HEK293T (cell line): ENCODE data around the gene SLC6A6.

ENCODE experiments used
- CTCF ChIA-PET: fragments of 350-600 bp; formaldehyde crosslinking; extraction: SDS; loops from one replicate; lab custom pipeline; 2021; ENCODE audit warnings: antibody characterized with exemption, inconsistent platforms; lab: Yijun Ruan, JAX
- POLR2A ChIA-PET: fragments of 350-600 bp; formaldehyde crosslinking; extraction: SDS; loops from one replicate; lab custom pipeline; 2020; ENCODE audit warnings: antibody characterized with exemption, inconsistent platforms; lab: Yijun Ruan, JAX
- DNase-seq: peaks from one replicate; pipeline ENCODE4 v3.0.0; 2012; ENCODE audit warnings: mixed read lengths; ENCODE audit errors: extremely low spot score
- ARNT ChIP-seq: fragments of 450-650 bp; IDR thresholded peaks from 2 replicates; pipeline ENCODE4 v1.6.1; 2017; ENCODE audit warnings: mild to moderate bottlenecking
- BHLHE40 ChIP-seq: fragments of 450-650 bp; IDR thresholded peaks from 2 replicates; pipeline ENCODE4 v1.6.1; 2016; ENCODE audit warnings: mild to moderate bottlenecking, moderate library complexity, borderline replicate concordance
- CTBP1 ChIP-seq: fragments of 450-650 bp; IDR thresholded peaks from 2 replicates; pipeline ENCODE4 v1.6.1; 2016; ENCODE audit warnings: borderline replicate concordance
- ELF4 ChIP-seq: fragments of 450-650 bp; IDR thresholded peaks from 2 replicates; pipeline ENCODE4 v1.6.1; 2017; ENCODE audit warnings: antibody characterized with exemption
- FOXA1 ChIP-seq: fragments of 450-650 bp; IDR thresholded peaks from 2 replicates; pipeline ENCODE4 v1.6.1; 2016; ENCODE audit warnings: mild to moderate bottlenecking
- FOXK2 ChIP-seq: fragments of 450-650 bp; IDR thresholded peaks from 2 replicates; pipeline ENCODE4 v1.6.1; 2016; ENCODE audit warnings: mild to moderate bottlenecking
- FOXM1 ChIP-seq: fragments of 450-650 bp; IDR thresholded peaks from 2 replicates; pipeline ENCODE4 v1.6.1; 2017; ENCODE audit warnings: mild to moderate bottlenecking, borderline replicate concordance
- HDGF ChIP-seq: fragments of 450-650 bp; IDR thresholded peaks from 2 replicates; pipeline ENCODE4 v1.6.1; 2017; ENCODE audit warnings: antibody characterized with exemption, borderline replicate concordance
- L3MBTL2 ChIP-seq: fragments of 450-650 bp; conservative IDR thresholded peaks from 2 replicates; pipeline ENCODE4 v1.6.1; 2016; ENCODE audit warnings: mild to moderate bottlenecking
- LEF1 ChIP-seq: fragments of 450-650 bp; IDR thresholded peaks from 2 replicates; pipeline ENCODE4 v1.6.1; 2017; ENCODE audit warnings: mild to moderate bottlenecking, borderline replicate concordance
- NFRKB ChIP-seq: fragments of 450-650 bp; IDR thresholded peaks from 2 replicates; pipeline ENCODE4 v1.6.1; 2016; ENCODE audit warnings: mild to moderate bottlenecking, moderate library complexity
- SP1 ChIP-seq: fragments of 450-650 bp; IDR thresholded peaks from 2 replicates; pipeline ENCODE4 v1.6.1; 2017
- SUZ12 ChIP-seq: fragments of 450-650 bp; IDR thresholded peaks from 2 replicates; pipeline ENCODE4 v1.6.1; 2016; ENCODE audit warnings: mild to moderate bottlenecking
- TARDBP ChIP-seq: fragments of 450-650 bp; IDR thresholded peaks from 2 replicates; pipeline ENCODE4 v1.6.1; 2016
- ZNF384 ChIP-seq: fragments of 450-650 bp; IDR thresholded peaks from 2 replicates; pipeline ENCODE4 v1.6.1; 2016
- TF ChIP-seq, protein P1 (sequence below): fragments of 450-650 bp; IDR thresholded peaks from 2 replicates; pipeline ENCODE4 v1.6.1; 2016

Gene SLC6A6

DNA sequence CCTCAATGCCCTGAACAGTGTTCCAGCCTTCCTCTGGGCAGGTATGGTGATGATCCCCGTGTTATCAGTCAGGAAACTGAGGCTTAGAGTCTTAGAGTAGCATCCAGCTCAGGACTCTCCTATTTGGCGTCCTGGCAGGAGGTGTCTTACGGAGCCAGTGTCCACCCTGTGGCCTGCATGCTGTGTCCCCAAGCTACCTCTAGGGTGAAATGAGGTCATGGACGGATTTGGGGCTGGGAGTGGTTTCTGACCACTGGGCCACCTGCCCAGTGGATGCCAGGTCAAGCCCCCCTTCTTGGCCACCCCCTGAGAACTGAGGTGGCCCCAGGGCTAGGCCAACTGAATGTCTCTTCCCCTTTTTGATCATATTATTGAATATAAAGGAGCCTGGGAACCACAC is 27.2 kb upstream of the SLC6A6 start:
- POLR2A ChIA-PET = no interaction called here

DNA sequence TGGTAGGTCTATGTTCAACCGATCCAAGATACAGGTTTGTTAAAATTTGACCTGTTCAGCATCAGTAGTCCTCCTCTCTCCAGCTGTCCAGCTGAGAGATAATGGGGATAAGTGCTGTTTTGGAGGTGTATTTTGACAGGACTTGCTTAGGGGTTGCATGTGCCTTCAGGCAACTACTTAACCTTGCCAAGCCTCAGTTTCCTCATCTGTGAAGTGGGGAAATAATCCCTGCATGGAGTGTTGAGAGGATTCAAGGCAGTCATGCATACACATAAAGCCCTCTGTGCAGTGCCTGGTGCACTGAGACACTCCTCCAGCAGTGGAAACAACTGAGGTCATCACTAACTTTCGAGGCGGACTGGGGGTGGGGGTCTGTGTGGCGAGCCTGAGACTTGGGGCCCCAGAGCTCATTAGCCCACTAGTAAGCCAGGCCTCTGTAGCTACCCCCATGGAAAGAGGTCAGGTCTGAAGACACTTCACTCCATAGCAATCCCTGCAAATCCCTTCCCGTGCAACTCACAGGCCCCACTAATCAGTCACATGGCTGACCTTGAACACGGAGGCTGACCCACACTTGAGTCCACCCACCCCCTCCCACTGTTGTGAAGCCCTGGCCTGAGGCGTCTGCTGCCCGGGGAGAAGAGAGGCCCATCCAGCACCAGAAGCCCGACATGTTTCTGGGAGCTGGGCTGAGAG is 25.9 kb upstream of the SLC6A6 start:
- DNase-seq = no peak
- ChIA-PET CTCF (no interaction called here), POLR2A (no interaction called here)
- TF ChIP-seq FOXM1 = no peak
- no peak for TF ChIP-seq HDGF

More for the DNA sequence above, 27.2 kb upstream of the SLC6A6 start:
- CTCF ChIA-PET = no interaction called here
- TF ChIP-seq ARNT (no peak), FOXA1 (no peak), HDGF (no peak), CTBP1 (no peak), ZNF384 (no peak), TARDBP (no peak), FOXM1 (no peak), NFRKB (no peak), ELF4 (no peak), LEF1 (no peak), BHLHE40 (no peak), FOXK2 (no peak), L3MBTL2 (no peak), SP1 (no peak)
- TF ChIP-seq, protein P1, sequence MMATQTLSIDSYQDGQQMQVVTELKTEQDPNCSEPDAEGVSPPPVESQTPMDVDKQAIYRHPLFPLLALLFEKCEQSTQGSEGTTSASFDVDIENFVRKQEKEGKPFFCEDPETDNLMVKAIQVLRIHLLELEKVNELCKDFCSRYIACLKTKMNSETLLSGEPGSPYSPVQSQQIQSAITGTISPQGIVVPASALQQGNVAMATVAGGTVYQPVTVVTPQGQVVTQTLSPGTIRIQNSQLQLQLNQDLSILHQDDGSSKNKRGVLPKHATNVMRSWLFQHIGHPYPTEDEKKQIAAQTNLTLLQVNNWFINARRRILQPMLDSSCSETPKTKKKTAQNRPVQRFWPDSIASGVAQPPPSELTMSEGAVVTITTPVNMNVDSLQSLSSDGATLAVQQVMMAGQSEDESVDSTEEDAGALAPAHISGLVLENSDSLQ = no peak
- DNase-seq = no peak

DNA sequence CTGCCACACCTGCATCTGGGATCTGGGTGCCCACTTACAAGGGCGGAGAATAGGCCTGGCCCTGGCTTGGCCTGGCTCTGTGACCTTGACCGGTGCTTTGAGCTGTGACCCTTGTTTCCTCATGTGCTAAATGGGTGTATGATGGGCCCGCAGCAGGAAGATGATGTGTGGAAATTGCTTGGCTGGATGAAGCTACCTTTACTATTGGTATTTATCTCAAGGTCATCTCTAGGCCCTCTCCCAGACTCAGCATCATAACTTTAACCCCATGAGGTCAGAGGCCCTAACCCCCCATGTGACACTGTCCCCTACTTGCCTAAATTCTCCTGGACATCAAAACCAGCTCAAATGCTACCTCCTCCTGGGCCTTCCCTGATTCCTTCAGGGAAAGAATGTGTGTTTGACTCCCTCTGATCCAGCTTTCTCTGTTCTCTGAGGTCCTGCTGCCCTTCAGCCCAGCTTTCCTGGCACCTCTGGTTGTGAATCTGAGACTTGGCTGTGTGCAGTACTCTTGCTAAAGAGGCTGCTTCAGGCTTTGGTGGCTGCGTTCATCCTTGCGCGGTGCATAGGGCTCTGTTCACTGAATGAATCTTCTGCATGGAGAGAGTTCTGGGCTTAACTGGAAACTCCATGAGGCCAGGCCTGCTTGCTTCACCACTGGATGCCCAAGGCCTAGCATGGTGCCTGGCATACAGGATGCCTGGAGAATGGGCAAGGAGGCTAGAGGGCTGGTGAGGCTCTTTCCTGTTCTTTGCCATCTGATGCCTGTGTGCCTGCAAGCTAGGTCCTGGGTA is 25.2 kb upstream of the SLC6A6 start:
- no peak for TF ChIP-seq NFRKB
- TF ChIP-seq ELF4 = no peak
- TF ChIP-seq SP1 = no peak
- no peak for TF ChIP-seq LEF1
- TF ChIP-seq TARDBP = no peak
- TF ChIP-seq, protein P1 = no peak
- no peak for TF ChIP-seq ARNT
- TF ChIP-seq HDGF = no peak
- TF ChIP-seq SUZ12 = no peak
- TF ChIP-seq FOXA1 = no peak
- no peak for DNase-seq
- POLR2A ChIA-PET = interaction anchor here (0.6 kb wide), 1 partner anchor 93 kb away, joined by 3 read pairs; no protein-coding TSS in a partner anchor
- CTCF ChIA-PET = no interaction called here

DNA sequence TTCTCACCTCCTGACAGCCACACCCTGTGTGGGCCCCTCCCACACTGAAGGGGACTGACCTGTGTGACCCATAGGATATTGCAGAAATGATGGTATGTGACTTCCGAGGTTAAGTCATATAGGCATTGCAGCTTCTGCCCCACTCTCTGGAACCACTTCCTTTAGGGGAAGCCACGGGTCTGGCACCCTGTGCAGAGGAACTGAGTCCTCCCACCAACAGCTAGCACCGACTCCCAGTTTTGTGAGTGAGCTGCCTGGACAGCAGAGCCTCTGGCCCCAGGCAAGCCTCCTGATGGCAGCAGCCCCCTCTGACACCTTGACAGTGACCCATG is 24.6 kb upstream of the SLC6A6 start:
- DNase-seq = no peak
- POLR2A ChIA-PET = interaction anchor here (0.6 kb wide), 1 partner anchor 93 kb away, joined by 3 read pairs; no protein-coding TSS in a partner anchor
- CTCF ChIA-PET = no interaction called here
- TF ChIP-seq ELF4 = no peak
- TF ChIP-seq TARDBP = no peak
- no peak for TF ChIP-seq CTBP1
- TF ChIP-seq HDGF = no peak
- TF ChIP-seq BHLHE40 = no peak
- TF ChIP-seq FOXA1 = no peak
- TF ChIP-seq LEF1 = no peak
- TF ChIP-seq FOXK2 = no peak
- TF ChIP-seq ARNT = no peak
- TF ChIP-seq, protein P1 = no peak
- no peak for TF ChIP-seq ZNF384
- no peak for TF ChIP-seq FOXM1
- TF ChIP-seq SP1 = no peak

DNA sequence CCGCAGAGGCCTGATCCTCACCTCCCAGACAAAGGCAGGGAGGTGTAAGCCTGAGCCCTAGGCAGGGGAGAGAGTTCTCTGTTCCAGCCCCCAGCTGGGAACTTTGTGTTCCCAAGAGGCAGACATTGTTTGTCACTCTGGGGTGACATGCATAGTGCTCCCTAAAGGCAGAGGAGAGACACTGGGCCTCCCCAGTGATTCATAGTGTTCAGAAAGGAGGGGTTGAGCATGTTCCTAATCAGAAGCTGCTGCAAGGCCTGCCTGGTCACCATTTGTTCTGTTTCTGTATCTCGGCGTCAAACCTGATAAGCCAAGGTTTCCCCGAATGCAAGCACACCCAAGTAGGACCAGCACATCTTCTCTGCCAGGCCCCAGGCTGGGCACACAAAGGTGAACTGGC is 24.0 kb upstream of the SLC6A6 start:
- DNase-seq = no peak
- ChIA-PET CTCF (no interaction called here), POLR2A (no interaction called here)
- TF ChIP-seq, protein P1 = no peak
- TF ChIP-seq ARNT = no peak
- TF ChIP-seq FOXA1 = no peak
- no peak for TF ChIP-seq SUZ12
- no peak for TF ChIP-seq CTBP1
- TF ChIP-seq FOXK2 = no peak
- no peak for TF ChIP-seq ZNF384
- no peak for TF ChIP-seq BHLHE40
- TF ChIP-seq NFRKB = no peak
- TF ChIP-seq TARDBP = no peak
- TF ChIP-seq SP1 = no peak
- no peak for TF ChIP-seq HDGF
- TF ChIP-seq LEF1 = no peak
- no peak for TF ChIP-seq FOXM1
- TF ChIP-seq ELF4 = no peak
- no peak for TF ChIP-seq L3MBTL2
